HG02571 (cell line): Measurements from ENCODE around the gene CERS5.
"Not testable (repeated sequence)": the region's sequence is repeated elsewhere in the genome, so short reads cannot be mapped to it uniquely, and the experiment has no call there.

ENCODE experiments used
- ATAC-seq: cut with Tn5 transposase; IDR thresholded peaks from one replicate; pipeline ENCODE4 v1.9.1; 2021; ENCODE audit warnings: mild to moderate bottlenecking, moderate library complexity; ENCODE audit not compliant: unreplicated experiment

CERS5 gene

GRCh38 chr12:50104417-50105366, 62.5 kb downstream of the CERS5 start:
- ATAC-seq, result no peak

GRCh38 chr12:50103767-50104321, 63.3 kb downstream of the CERS5 start, which contains the start of gene GPD1:
Gene GPD1 (plus strand): TSS chr12:50104008. CDS start chr12:50104051, 43 bp downstream.
- ATAC-seq, result no peak

GRCh38 chr12:50103351-50103750, 63.8 kb downstream of the CERS5 start:
- no peak for ATAC-seq

- ATAC-seq, result no peak
Observed at GRCh38 chr12:50102646-50103309, 64.4 kb downstream of the CERS5 start.

DNA sequence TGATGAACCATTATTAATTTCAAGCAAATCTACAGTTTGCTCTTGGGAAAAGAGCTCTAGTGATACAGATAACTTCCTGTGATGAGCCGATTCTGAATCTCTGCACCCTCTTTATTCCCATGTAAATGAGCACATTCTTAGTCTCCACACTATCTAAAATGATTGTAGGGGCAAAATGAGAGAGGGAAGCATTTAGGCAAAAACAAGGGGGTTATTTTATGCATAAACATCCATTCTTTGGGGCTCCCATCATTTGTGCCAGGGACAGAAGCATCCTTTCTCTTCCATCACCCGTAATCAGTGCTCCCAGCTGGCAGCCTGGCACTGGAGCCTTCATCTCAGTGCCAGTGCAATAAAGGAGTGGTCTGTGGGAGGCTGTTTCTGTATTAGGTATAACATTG, 65.0 kb downstream of the CERS5 start:
- ATAC-seq, result no peak

DNA sequence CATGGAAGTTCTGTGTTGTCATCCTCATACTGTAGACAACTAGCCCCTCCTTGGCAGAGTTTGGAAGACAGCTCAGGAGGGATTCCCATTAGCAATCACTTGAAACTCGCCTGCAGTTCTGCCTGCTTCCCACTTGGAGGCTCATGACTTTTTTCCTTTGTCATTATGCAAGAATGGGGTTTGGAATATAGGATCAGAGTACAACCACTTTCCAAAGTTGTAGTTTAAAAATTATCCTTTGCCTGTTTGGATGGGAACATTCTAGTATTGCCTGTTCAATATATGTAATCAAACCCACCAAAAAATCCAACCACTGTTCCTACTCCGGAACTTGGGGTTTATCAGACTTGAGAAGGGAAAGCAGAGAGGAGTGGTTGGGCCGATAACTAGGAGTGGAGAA, 65.5 kb downstream of the CERS5 start:
- no peak for ATAC-seq

GRCh38 chr12:50100561-50100960, 66.6 kb downstream of the CERS5 start:
- ATAC-seq, result no peak

GRCh38 chr12:50099302-50100008, 67.7 kb downstream of the CERS5 start:
- ATAC-seq, result no peak

DNA sequence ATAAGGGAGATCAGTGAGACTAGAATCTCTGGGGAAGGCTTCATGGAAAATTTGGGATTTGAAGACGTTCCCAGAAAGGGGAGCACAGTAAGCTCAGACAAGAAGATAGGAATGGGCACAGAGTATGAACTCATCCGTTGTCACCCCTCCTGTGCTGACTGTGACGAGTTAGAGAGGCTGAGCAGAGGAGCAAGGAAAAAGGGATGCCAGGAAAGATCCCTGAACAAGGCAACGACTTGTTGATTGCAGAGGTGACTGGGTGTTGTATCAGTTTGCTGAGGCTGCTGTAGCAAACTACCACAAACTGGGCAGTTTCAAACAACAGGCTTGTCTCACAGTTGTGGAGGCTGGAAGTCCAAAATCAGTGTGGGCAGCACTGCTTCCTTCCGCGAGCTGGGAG, 69.2 kb downstream of the CERS5 start:
- no peak for ATAC-seq

GRCh38 chr12:50090391-50090790, 76.8 kb downstream of the CERS5 start:
- ATAC-seq, result no peak

DNA sequence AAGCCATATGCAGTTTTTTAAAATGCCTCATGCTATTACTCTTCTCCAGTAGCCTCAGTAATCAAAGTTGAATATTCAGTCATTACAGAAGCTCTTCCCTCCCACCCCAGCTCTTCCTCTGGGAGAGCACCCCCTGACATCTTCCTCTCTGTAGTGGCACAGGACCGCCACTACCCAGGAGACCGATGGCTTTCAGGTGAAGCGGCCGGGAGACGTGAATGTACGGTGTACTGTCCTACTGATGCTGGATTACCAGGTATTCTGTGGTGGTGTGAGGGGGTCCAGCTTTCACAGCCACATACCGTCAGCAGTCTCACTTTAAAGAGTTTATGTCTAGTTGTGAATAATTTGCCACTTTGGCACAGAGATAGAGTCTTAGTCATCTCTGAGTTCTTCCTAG, 77.4 kb downstream of the CERS5 start:
- ATAC-seq, result no peak

GRCh38 chr12:50088577-50089335, 78.4 kb downstream of the CERS5 start:
- no peak for ATAC-seq

DNA sequence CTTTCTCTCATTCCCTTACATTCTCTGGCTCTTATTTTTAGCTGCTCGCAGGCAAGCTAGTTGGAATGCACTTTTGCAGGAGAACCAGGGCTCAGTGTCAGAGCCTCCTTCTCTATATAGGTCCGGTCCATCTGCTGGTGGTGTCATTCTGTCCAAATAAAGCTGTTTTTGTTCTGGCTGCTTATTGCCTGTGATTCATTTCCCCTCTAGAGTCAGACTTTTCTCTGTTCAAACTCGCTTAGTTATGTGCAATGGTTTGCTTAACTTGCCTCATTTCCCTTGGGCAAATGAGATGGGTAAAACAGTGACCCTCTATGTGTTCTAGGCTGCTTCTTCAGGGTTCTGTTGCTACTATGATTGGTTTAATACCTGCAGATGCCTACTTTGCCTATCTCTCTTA, 79.2 kb downstream of the CERS5 start:
- no peak for ATAC-seq

GRCh38 chr12:50087151-50087550, 80.0 kb downstream of the CERS5 start:
- no peak for ATAC-seq

- no peak for ATAC-seq
Observed at GRCh38 chr12:50086148-50086547, 81.0 kb downstream of the CERS5 start.

DNA sequence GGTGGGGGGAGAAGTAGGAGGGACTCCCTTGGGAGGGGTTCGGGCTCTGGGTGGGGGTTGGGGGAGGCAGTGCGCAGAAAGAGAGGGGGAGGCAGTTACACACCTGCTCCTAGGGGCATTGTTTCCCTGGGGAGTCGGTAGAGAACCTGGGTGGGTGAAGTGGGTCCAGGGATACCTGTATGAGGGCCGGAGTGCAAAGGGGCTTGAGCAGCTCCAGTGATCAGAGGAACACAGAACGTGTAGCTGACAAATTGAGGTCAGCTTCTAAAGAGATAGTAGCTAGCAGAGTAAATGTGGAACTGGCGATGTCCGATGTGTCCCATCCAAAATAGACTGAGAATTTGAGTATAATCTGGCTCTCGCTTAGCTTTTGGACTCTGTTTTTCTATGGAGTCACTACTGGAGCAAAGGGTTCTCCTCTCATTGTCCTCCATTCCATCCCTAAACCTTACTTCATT, 81.5 kb downstream of the CERS5 start:
- ATAC-seq, result no peak

GRCh38 chr12:50084775-50085614, 82.2 kb downstream of the CERS5 start, which contains the start of gene SMARCD1:
Gene SMARCD1 (plus strand): TSS chr12:50085342. CDS start chr12:50085370, 28 bp downstream.
- peak; percentile 76 for ATAC-seq

DNA sequence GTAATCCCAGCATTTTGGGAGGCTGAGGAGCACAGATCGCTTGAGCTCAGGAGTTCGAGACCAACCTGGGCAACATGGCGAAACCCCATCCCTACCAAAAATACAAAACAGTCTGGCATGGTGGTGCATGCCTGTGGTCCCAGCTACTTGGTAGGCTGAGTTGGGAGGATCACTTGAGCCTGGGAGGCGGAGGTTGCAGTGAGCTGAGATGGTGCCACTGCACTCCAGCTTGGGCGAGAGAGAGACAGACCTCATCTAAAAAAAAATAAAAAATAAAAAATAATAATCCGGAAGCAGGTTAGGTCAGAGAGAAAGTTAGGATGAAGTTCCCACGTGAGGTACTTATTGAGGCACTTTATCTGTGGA, 82.8 kb downstream of the CERS5 start:
- not testable (repeated sequence) for ATAC-seq

DNA sequence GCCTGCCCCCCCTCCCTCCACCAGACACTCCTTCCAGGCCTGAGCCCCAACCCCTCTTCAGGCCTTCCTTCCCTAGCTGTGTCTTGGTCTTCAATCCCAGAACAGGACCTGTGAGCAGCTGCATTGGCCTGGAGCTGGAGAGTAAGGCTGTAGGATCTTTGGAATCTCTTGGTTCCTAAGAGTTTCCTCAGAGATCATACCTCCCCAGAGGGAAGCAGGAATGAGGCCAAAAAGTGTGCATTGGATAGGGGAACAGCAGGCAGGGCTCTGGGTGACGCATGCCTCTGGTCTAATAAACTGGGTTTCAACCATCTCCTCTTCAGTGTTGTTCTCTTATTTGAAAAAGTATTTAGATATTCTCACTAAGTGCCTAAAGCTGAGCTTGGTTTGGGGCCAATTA, 83.9 kb downstream of the CERS5 start:
- ATAC-seq, result no peak
